K562 (cell line): ENCODE measurements around the gene DOCK4. TPM values are rescaled to one million over a fixed set of nuclear protein-coding genes. Genes with fewer than 3 reads are reported as not detected.

Source experiments
- ATAC-seq: fragments of 200-7000 bp; cut with Tn5 transposase; 3 replicates; pipeline ENCODE4 v1.9.1; 2020; ENCODE audit warnings: moderate library complexity
- BruUV-seq: library from RNA; stranded (reverse); fragments of 400-500 nt; replicated peaks from 2 replicates; lab custom pipeline; 2021; lab: Mats Ljungman, UMichigan
- CTCF ChIA-PET: fragments of 300-600 bp; formaldehyde crosslinking; extraction: SDS; loops from one replicate; lab custom pipeline; 2021; ENCODE audit warnings: low intra/inter-chr PET ratio; lab: Yijun Ruan, JAX
- POLR2A ChIA-PET: fragments of 300-600, 350-650 bp; sonication (Branson Sonifier 250); formaldehyde crosslinking; extraction: SDS; loops from one replicate; lab custom pipeline; 2021; ENCODE audit warnings: antibody characterized with exemption, inconsistent platforms; lab: Yijun Ruan, JAX
- DNase-seq, 4 experiments: peaks; one replicate each; pipeline versions ENCODE4 v3.0.0 to v3.0.0-alpha.2; 2011 to 2018; ENCODE audit warnings: low spot score in 3 of 4, mixed read lengths in 3 of 4; ENCODE audit errors: extremely low read depth in 1 of 4
- FAIRE-seq: peaks from 2 replicates; lab custom pipeline; 2011; peaks lifted over from hg19 to GRCh38; lab: Jason Lieb, UNC
- H2AFZ ChIP-seq: 2 replicates; pipeline ENCODE4 v1.6.0; 2011; ENCODE audit warnings: low read depth, low read length, control low read depth, inconsistent platforms
- H3K27ac ChIP-seq: fragments of 200-600 bp; 3 replicates; pipeline ENCODE4 v1.8.0; 2011; ENCODE audit warnings: low read depth, mild to moderate bottlenecking, control low read depth, inconsistent platforms, low read length, moderate library complexity, mixed read lengths; ENCODE audit errors: extremely low read depth
- H3K27me3 ChIP-seq, 2 experiments: fragments of 300-600 bp in 1 of 2; 2 replicates in 1 of 2; 3 replicates in 1 of 2; pipeline versions ENCODE4 v1.6.0 to v1.8.0; 2011; ENCODE audit warnings: inconsistent platforms in 2 of 2, low read length in 2 of 2, mild to moderate bottlenecking in 1 of 2, mixed read lengths in 1 of 2, moderate library complexity in 1 of 2; ENCODE audit not compliant: control insufficient read depth in 2 of 2, insufficient read depth in 2 of 2
- H3K36me3 ChIP-seq: fragments of 300-600 bp; 3 replicates; pipeline ENCODE4 v1.8.0; 2011; ENCODE audit warnings: mild to moderate bottlenecking, low read length, inconsistent platforms; ENCODE audit not compliant: control insufficient read depth, insufficient read depth
- H3K4me1 ChIP-seq, 2 experiments: fragments of 200-600 bp in 1 of 2; replicated peaks in 1 of 2; 2 replicates in 1 of 2; 3 replicates in 1 of 2; pipeline versions ENCODE4 v1.5.1 to v1.8.0; 2011; ENCODE audit warnings: inconsistent platforms in 2 of 2, low read length in 2 of 2, mild to moderate bottlenecking in 1 of 2, mixed read lengths in 1 of 2, moderate library complexity in 1 of 2; ENCODE audit not compliant: control insufficient read depth in 2 of 2, insufficient read depth in 2 of 2
- H3K4me2 ChIP-seq: 2 replicates; pipeline ENCODE4 v1.6.1; 2011; ENCODE audit warnings: low read length, control low read depth, inconsistent platforms, mixed read lengths; ENCODE audit not compliant: insufficient read depth
- H3K4me3 ChIP-seq: fragments of 200-600 bp; sonication (generic), shearing (Covaris generic); 2 replicates; pipeline ENCODE4 v1.5.1; 2016; ENCODE audit warnings: control low read depth, inconsistent platforms
- H3K79me2 ChIP-seq: fragments of 200-600 bp; 3 replicates; pipeline ENCODE4 v1.8.0; 2011; ENCODE audit warnings: low read length, inconsistent platforms; ENCODE audit not compliant: control insufficient read depth, insufficient read depth
- H3K9ac ChIP-seq, 2 experiments: 2 replicates each; pipeline versions ENCODE4 v1.6.0 to v1.6.1; 2011; ENCODE audit warnings: low read depth in 2 of 2, low read length in 2 of 2, control low read depth in 1 of 2, inconsistent platforms in 1 of 2, mild to moderate bottlenecking in 1 of 2, mixed read lengths in 1 of 2; ENCODE audit not compliant: insufficient read depth in 1 of 2
- H3K9me1 ChIP-seq: one replicate; pipeline ENCODE4 v1.6.0; 2011; ENCODE audit warnings: inconsistent platforms, mild to moderate bottlenecking, low read length, moderate library complexity; ENCODE audit not compliant: control insufficient read depth, insufficient read depth
- H3K9me3 ChIP-seq: replicated peaks from 2 replicates; pipeline ENCODE4 v1.5.1; 2011; ENCODE audit warnings: low read depth, low read length, inconsistent platforms; ENCODE audit not compliant: control insufficient read depth, insufficient read depth
- H4K20me1 ChIP-seq: replicated peaks from 2 replicates; pipeline ENCODE4 v1.6.1; 2011; ENCODE audit warnings: low read length, inconsistent platforms, mixed read lengths; ENCODE audit not compliant: control insufficient read depth, insufficient read depth
- ATF4 ChIP-seq: fragments of 450-650 bp; formaldehyde crosslinking; IDR thresholded peaks from 2 replicates; pipeline ENCODE4 v1.4.0; 2022; ENCODE audit warnings: mild to moderate bottlenecking, moderate library complexity
- ESRRB ChIP-seq: fragments of 250-450 bp; sonication (Bioruptor Pico); IDR thresholded peaks from 2 replicates; pipeline ENCODE4 v1.5.0; 2020; ENCODE audit warnings: mild to moderate bottlenecking, moderate library complexity, borderline replicate concordance
- FOXP1 ChIP-seq: sonication (generic); formaldehyde crosslinking; IDR thresholded peaks from 2 replicates; pipeline ENCODE4 v1.8.0; 2022; ENCODE audit warnings: mild to moderate bottlenecking, missing genetic modification reagents
- POLR2H ChIP-seq: IDR thresholded peaks from 2 replicates; pipeline ENCODE4 v1.6.1; 2016; ENCODE audit warnings: missing genetic modification characterization, low read depth, mild to moderate bottlenecking, control low read depth, missing compliant biosample characterization, moderate library complexity
- RAD21 ChIP-seq, 2 experiments: fragments of 250-450 bp in 1 of 2; fragments of 450-650 bp in 1 of 2; sonication (Bioruptor Pico) in 1 of 2; formaldehyde crosslinking in 1 of 2; IDR thresholded peaks in 1 of 2; conservative IDR thresholded peaks in 1 of 2; 2 replicates each; pipeline versions ENCODE4 v1.4.0 to v1.8.0; 2020 to 2022; ENCODE audit warnings: mild to moderate bottlenecking in 2 of 2, moderate library complexity in 1 of 2
- SMC3 ChIP-seq: conservative IDR thresholded peaks from 2 replicates; pipeline ENCODE4 v1.6.1; 2011; ENCODE audit warnings: low read depth, low read length, improper control_type of control experiment; ENCODE audit not compliant: insufficient read depth
- STAG1 ChIP-seq: sonication (generic); formaldehyde crosslinking; IDR thresholded peaks from 2 replicates; pipeline ENCODE4 v1.5.0; 2020; ENCODE audit warnings: missing genetic modification reagents, borderline replicate concordance
- WHSC1 ChIP-seq: IDR thresholded peaks from one replicate; pipeline ENCODE4 v1.6.1; 2012; ENCODE audit warnings: low read length, control low read depth, inconsistent platforms
- ZNF140 ChIP-seq: fragments of 250-450 bp; sonication (Bioruptor Pico); IDR thresholded peaks from 2 replicates; pipeline ENCODE4 v1.8.0; 2021; ENCODE audit warnings: moderate library complexity, mild to moderate bottlenecking, inconsistent platforms
- ZNF384 ChIP-seq: IDR thresholded peaks from 2 replicates; pipeline ENCODE4 v1.6.1; 2012; ENCODE audit warnings: low read depth, low read length, improper control_type of control experiment
- WGBS: fragments of 100-300 bp; shearing (Covaris generic); methylation state at CpG from one replicate; pipeline ENCODE4 v1.1.6; 2016; ENCODE audit warnings: low coverage, mixed read lengths; ENCODE audit not compliant: insufficient coverage; ENCODE audit errors: missing lambda C conversion rate; 5-methylcytosine and 5-hydroxymethylcytosine counted together
- in situ Hi-C: fragments of 300-500 bp; cut with MboI; formaldehyde crosslinking; loops from 4 replicates; pipeline ENCODE4 v1.15.0; 2018; ENCODE audit warnings: inconsistent platforms, mixed read lengths
- intact Hi-C: fragments of 100-400 bp; cut with micrococcal nuclease; formaldehyde crosslinking; loops from 2 replicates; pipeline ENCODE4 v1.14.2; 2022
- polyA plus RNA-seq, 8 experiments: library from polyadenylated mRNA; depleted of rRNA in 4 of 8; stranded (reverse) in 5 of 8; unstranded in 3 of 8; fragments of >200 nt; fragmentation: Nextera tagmentation in 2 of 8; fragmentation: Illumina TruSeq in 1 of 8; extraction: Ambion mirVana in 2 of 8; extraction: Trizol in 1 of 8; gene quantifications; 2 replicates each; pipeline versions ENCODE4 v1.2.1 to v1.2.3, GENCODE V29; 2011 to 2014; ENCODE audit warnings: inconsistent platforms in 1 of 8, missing spikeins in 1 of 8
- total RNA-seq, 7 experiments: library from RNA; depleted of rRNA in 6 of 7; stranded (reverse); fragments of >200 nt in 6 of 7; fragmentation: Illumina TruSeq in 2 of 7; extraction: Trizol in 2 of 7; gene quantifications; 2 replicates each; pipeline versions ENCODE4 v1.2.1 to v1.2.3, GENCODE V29; 2011 to 2021; ENCODE audit warnings: low replicate concordance in 1 of 7
- TF ChIP-seq, protein P1 (sequence below), 3 experiments: fragments of 200-800 bp in 1 of 3; sonication (Bioruptor generic) in 1 of 3; sonication (generic) in 1 of 3; formaldehyde crosslinking in 1 of 3; IDR thresholded peaks; 2 replicates each; pipeline versions ENCODE4 v1.6.1 to v1.8.0; 2016 to 2022; ENCODE audit warnings: mild to moderate bottlenecking in 2 of 3, missing compliant biosample characterization in 2 of 3, missing genetic modification characterization in 2 of 3, missing genetic modification reagents in 1 of 3

The DOCK4 gene
- total and polyA plus RNA-seq, 9 of the 15 experiments (the other 6 are each of a cell fraction or from before 2014, with no cell fraction given), result 0.42 to 5.7 (median 2.3) TPM

GRCh38 chr7:111763221-111763801 is 442.9 kb downstream of the DOCK4 start:
- ChIA-PET POLR2A (interaction anchor here (1.1 kb wide), 1 partner anchor 163 kb away, joined by 3 read pairs; no protein-coding TSS in a partner anchor), CTCF (interaction anchor here (0.6 to 1.8 kb wide), 9 partner anchors 28 to 732 kb away, joined by 3 to 15 read pairs (median 6); no protein-coding TSS in a partner anchor)
- Histone ChIP-seq H2AFZ (no peak overlapping the region), H3K36me3 (no peaks in the 10 kb centered on the region; the same call in 2 of the 3 replicates), H3K9ac (no peak overlapping the region), H3K27me3 (peaks cover 0 to 3% of the 10 kb centered on the region in 2 experiments; a peak in 1 of 5 replicates), H3K4me3 (no peak overlapping the region), H3K79me2 (no peaks in the 10 kb centered on the region), H3K4me1 (no peaks in the 10 kb centered on the region), H3K4me2 (no peak overlapping the region), H4K20me1 (no peaks in the 10 kb centered on the region), H3K27ac (no peak overlapping the region), H3K9me3 (no peaks in the 10 kb centered on the region), H3K9me1 (no peaks in the 10 kb centered on the region)
- in situ Hi-C loops, result loop anchor here (25.0 kb wide), 1 partner anchor 1124 kb away; no protein-coding TSS in a partner anchor
- intact Hi-C loops, result loop anchor here (2.0 to 10.0 kb wide), 2 partner anchors 91 to 1941 kb away; no protein-coding TSS in a partner anchor
- WGBS, result 26% methylated on average over 3 of the region's 3 CpGs
- DNase-seq, result peak in 2 of 4 experiments; percentile 43 to 61
- peak; percentile 83 for ATAC-seq
- FAIRE-seq, result no peak
- no TSS peak for BruUV-seq
- TF ChIP-seq WHSC1, result no peak
- no peak for TF ChIP-seq POLR2H (tag)
- peak; percentile 82 to 88 for TF ChIP-seq RAD21 (CRISPR knock-in tag; conservative IDR thresholded peaks at IDR 0.05 in 1 of 2, IDR thresholded peaks at IDR 0.05 in 1 of 2)
- TF ChIP-seq FOXP1 (CRISPR knock-in tag), result no peak
- no peak for TF ChIP-seq ESRRB (CRISPR knock-in tag)
- TF ChIP-seq ZNF384, result peak; percentile 51; the same call in 1 of the 2 replicates
- TF ChIP-seq ZNF140 (CRISPR knock-in tag), result no peak
- no peak for TF ChIP-seq STAG1 (CRISPR knock-in tag)
- TF ChIP-seq, protein P1, sequence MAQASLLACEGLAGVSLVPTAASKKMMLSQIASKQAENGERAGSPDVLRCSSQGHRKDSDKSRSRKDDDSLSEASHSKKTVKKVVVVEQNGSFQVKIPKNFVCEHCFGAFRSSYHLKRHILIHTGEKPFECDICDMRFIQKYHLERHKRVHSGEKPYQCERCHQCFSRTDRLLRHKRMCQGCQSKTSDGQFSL (CRISPR knock-in tag; IDR thresholded peaks at IDR 0.05), result no peak
- TF ChIP-seq, protein P1 (tag; IDR thresholded peaks at IDR 0.05), result no peak
- no peak for TF ChIP-seq ATF4 (CRISPR knock-in tag)
- TF ChIP-seq SMC3, result peak; percentile 41; the same call in 1 of the 2 replicates
